Activated T-cell treated with anti-CD3 and anti-CD28 coated beads for 4 hours (primary cell): ENCODE measurements around the gene MARK1.
"Not testable (repeated sequence)": the region's sequence is repeated elsewhere in the genome, so short reads cannot be mapped to it uniquely, and the experiment has no call there.

ENCODE experiments used
- DNase-seq: peaks from one replicate; pipeline ENCODE4 v3.0.0-alpha.2; 2020

Gene MARK1

DNA sequence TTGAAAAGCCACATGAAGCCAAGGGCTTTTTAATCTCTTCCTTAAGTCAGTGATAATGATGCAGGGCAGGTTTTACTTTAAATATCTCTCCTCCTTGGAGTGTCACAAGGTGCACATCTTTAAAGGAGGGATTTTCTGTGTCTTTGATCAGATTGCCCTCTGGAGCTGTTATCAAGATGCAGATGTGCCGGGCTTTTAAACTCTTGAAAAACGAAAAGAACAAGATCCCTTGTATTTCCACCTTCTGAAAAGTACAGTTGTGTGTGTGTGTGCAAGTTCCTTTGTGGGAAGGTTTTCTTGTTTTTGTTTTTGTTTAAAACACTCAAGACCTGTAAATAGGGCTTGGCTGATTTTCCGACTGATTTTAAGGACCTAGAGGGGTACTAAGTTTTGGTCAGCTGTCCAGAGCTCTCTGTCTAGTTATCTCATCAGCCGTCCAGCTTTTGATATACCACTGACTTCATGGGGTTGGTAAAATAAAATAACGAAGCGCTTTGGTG, 1.6 kb downstream of the MARK1 start:
- DNase-seq: no peak

DNA sequence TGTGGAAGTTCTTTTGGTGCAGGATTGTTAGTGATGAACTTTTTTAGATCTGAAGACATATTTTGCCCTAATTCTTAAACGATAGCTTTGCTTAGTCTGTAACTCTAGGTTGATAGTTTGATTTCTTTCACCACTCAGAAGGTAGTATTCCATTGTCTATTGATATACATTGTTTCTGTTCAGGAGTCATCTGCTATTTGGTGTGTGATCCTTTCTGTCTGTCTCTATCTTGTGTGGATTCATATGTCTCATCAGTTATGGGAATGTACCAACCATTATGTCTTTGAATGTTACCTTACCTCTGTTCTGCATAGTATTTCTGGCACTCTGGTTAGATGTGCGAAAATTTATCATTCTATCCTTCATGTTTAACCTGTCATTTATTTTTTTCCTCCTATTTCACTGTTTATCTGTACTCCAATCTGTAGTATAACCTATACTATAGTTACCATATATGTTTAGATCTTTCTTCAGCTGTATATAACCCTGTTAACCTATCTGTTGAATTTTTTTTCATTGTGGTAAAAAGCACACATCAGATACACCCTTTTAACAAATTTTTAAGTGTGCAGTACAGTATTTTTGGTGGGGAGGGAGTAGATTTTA, 5.7 kb downstream of the MARK1 start:
- no peak for DNase-seq

DNA sequence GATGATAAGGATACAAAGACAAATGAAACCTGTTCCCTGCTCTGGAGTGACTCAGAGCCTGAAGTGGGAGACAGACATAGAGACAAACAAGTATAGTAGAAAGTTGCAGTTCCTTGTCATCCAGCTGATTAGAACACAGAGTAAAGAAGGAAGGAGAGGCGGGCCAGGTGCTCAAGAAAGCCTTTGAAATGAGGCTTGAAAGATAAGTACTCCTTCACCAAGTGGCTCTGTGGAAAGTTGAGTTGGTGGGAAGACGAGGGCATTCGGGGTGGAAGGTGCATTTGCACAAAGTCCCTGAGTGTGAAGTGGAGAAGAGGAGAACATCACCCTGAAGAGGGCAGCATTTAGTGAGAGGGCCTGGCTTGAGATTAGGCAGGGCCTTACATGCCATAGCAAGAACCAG, 17.0 kb downstream of the MARK1 start:
- DNase-seq: no peak

DNA sequence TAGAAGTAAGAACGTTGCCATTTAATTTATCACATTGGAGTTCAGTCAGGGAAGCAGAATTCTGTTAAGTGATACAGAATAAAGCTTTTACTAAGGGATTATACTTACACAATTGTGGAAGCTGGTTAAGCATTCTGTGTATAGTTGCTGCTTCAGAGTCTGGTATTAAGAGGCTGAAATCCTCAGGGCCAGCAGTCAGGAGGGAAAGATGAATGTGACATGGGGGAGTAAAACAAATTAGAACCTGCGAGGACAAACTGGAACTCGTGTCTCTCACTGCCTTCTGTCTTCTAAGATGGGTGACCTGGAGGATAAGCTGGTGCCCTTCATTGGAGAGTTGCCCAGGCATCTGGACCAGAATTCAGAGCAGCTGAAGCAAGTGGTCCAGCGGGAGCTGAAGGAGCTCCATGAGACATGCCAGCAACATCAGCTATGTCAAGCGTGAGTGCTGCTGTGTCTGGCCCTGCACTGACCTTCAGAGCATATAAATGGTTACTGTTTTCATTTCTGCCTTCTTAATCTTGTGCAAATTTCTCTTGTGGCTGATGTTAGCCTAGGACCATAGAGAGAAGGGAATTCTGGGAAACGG, 23.0 kb downstream of the MARK1 start:
- DNase-seq: no peak

DNA sequence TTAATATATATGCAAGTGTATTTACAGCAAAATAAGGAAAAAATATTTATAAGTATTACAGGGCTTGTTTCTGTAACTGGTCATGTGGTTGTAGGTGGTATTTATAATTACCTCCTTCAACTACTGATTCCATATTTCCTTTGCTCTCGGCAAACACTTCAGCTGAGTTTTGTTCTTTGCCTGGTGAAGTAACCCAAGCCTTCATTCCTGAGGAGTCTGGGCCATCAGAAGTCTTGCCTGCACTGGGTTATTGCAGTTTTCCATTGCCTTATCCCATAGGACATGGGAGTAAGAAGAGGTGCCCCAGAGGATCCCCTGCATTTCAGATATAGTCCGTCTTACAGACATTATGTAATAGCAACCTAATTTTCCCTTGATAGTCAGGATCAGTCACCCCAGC, 23.8 kb downstream of the MARK1 start:
- DNase-seq: no peak

DNA sequence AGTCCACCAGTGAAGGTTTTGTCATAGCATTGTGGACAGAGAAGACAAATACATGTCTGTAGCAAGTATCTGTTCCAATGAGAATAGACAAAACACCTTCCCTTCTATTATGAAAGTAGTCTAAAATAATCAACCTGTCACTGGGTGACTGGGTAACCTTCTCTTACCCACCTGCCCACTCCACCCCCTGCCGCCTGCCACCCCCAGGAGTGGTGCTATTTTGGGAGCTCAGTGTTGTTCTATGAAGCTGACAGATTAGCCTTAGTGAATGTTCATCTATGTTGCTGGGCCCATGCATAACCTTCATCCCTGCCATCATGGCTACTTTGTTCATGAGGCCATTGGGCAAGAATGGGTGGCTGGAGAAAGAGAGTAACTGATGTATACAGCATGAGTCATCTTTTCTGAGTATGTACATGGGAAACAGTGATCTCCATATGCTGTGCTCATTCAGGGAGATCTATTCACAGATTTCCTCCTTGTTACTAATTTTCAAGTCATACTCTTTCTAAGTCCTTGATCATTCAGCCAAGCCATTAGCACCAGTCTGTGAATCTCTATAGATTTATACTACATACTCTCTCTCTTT, 24.8 kb downstream of the MARK1 start:
- no peak for DNase-seq

DNA sequence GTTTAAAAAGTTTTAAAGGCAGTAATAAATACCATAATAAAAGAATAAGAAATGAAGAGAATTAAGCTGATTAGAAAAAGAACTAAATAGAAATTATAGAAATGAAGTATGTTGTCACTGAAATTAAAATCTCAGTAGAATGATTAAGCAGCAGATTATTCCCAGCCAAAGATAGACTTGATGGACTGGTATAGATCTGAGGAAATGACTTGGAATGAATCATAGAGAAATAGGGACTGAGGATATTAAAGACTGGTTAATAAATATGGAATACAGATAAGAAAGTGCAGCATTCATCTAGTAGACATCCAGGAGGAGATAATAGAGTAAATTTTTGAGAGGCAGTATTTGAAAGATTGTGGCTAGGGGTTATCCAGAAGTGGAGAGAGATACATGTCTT, 28.7 kb downstream of the MARK1 start:
- no peak for DNase-seq

DNA sequence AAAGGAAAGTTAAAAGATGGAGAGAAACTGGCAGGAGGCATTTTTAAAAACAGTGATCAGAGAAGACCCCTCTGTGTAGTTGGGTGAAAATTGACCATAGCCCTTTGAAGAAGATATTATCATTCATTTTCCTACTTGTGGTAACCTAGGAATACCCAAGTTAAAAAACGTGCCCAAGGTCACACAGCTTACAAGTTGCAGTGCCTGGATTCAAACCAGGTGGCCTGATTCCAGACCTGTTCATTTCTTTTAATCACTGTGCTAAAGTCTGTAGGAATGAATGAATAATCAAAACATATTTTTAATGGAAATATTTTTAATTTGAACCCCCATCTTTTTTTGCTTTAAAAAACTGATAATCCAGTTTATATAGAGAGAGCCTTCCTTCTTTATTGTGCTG, 35.6 kb downstream of the MARK1 start:
- no peak for DNase-seq

DNA sequence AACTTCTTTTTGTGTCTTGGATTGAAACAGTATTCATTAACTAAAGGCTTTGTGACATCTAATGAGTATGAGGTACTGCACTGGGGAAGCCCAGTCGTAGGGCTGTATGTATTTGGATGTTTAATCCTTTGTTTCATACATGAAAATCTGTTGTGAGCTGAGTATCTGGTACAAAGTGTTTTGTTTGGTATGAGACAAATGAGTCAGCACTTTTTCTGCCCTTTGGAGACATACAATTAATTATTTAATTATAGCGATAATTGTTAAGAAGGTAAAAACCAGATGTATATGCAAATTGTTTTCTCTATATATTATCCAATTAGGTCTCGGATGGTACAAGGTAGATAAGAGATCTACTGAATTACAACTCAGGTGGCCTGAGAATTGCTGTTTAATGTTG, 36.3 kb downstream of the MARK1 start:
- DNase-seq: no peak

DNA sequence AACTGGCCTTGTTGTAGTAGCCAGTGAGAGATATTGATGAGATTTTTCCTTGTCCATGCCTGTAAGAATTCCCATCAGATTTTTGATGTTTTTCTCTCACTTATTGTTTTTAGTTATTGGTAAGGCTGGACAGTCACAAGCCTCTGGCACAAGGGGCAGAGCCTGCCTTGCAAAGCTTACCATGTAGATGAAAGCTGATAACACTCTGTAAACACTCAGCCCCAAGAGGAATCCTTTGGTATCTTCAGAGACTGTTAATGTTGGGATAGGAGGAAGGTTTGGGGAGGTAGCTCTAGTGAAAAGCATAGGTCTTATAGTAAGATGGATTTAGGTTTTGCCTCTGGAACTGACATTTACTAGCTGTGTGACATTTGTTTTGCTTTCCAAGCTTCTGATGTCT, 37.7 kb downstream of the MARK1 start:
- no peak for DNase-seq

DNA sequence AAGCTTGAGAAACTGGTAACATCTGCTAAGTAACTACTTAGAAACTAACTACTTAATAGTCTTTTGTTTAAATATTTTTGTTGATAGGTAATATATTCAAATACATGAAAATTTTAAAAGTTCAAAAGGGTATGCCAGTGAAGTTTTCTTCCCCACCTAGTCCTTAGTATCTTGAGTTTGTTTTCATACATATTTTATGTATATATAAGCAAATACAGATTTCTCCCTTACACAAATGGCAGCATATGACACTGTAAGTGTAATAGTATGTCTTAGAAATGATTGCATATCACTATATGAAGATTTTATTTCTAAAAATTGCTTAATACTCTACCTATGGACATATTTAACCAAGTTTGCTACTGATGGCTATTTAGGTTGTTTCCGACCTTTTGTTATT, 38.9 kb downstream of the MARK1 start:
- no peak for DNase-seq

DNA sequence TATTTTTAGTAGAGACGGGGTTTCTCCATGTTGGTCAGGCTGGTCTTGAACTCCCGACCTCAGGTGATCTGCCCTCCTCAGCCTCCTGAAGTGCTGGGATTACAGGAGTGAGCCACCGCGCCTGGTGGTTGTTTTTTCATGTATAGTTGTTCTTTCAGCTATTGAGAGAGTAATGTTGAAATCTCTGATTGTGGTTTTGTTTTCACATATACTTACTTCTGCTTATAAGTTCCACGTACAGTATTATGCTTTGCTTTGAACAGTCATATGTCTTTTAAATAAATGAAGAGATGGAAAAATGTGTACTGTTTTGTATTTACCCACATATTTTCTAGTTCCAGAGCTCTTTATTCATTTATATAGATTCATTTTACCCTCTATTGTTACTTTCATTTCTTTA, 44.5 kb downstream of the MARK1 start:
- no peak for DNase-seq

DNA sequence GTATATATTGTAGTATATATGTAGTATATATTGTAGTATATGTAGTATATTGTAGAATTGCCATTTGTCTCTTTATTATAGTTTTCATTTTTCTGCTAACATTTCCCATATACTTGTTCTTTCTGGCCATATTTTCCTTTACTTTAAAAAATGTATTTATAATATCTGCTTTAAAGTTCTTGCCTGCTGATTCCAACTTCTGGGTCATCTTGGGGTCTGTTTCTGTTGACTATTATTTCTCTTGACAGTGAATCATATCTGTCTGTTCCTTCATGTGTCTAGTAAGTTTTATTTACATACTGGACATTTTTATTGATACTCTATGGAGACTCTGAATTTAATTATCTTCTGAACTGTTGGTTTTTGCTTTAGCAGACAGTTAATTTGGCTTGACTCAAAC, 45.9 kb downstream of the MARK1 start:
- DNase-seq: no peak

DNA sequence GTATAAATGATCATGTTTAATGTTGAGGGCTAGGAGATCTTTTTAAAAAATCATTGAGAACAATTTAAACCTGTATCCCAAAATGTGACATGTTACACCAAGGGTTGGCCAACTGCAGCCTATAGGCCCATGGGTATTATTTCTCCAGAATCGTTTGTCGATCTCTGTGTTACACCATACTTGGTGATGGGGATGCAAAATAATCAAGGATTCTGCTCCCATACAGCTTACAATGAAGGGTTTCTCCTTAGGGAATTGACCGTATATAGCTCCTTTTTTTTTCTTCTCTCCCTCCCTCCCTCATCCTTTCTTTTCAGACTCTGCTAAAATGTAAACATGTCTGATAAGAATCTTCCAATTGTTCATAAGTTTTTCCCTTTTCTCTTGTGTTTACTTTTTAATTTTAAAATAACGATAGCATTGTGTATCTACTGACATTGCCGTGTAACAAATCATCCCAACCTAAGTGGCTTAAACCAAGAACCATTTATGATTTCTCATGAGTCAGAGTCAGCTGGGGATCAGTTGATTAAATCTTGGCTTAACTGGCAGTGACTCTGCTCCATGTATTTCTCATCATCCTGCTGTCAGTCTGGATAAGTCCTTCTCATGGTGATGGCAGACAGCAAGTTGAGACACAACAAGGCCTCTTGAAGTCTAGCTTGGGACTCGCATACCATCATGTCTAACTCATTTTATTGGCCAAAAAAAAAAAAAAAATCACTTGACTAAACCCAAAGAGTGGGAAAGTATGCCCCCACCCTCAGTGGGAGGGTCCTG, 48.0 kb downstream of the MARK1 start:
- DNase-seq: no peak

DNA sequence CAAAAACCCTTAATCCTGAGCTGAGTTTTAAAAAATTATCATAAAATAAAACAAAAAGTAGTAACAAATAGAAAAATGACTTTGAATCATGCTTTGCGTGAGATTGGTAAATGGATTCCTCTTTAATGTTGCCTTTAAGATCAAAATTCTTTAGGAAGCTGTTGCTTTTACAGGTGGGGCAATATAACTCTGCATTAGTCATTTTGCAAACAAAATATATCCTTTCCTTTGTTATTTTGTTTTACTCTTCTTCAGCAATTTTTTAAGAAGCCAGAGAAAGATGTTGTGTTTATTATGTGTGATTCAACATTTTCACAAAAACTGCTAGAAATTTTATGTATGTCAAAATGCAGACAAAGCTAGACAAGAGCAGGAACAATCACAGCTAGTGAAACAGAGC, 50.0 kb downstream of the MARK1 start:
- DNase-seq: no peak

DNA sequence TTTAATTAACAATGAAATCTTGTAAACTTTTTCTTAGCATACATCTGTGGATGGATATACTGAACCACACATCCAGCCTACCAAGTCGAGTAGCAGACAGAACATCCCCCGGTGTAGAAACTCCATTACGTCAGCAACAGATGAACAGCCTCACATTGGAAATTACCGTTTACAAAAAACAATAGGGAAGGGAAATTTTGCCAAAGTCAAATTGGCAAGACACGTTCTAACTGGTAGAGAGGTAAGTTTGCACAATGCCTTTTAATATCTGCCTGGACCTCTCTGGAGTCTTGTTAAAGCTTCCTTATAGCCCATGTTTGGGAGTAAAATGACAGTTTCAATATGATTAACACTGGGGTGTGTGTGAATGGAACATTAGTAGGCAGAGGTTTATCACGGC, 51.4 kb downstream of the MARK1 start:
- DNase-seq: no peak

DNA sequence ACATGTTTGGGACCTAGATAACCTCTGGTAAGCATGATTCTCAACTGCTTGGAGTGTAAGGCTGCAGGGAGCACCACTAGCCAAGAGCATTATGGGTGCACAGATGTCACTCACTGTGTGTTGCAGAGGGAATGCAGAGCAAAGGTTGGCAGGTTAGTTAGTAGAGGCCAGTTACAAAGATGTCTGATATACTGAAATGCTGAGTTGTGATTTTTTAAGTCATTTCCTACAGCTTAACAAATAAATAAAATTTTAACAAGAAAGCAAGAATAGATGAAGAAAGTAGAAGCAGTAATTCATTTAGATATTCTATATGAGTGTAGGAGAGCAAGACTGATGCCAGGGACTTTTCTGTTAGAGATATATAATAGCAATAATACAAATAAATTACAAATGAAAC, 64.8 kb downstream of the MARK1 start:
- DNase-seq: no peak

DNA sequence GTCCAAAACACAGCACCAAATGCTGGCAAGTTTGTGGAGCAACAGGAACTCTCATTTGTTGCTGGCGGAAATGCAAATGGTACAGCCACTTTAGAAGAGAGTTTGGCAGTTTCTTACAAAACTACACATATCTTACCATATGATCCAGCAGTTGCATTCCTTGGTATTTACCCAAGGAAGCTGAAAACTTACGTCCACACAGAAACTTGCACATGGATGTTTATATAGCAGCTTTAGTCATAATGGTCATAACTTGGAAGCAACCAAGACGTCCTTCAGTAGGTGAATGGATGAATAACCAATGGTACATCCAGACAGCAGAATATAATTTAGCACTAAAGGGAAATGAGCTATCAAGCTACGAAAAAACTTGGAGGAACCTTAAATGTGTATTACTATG, 66.4 kb downstream of the MARK1 start:
- no peak for DNase-seq

DNA sequence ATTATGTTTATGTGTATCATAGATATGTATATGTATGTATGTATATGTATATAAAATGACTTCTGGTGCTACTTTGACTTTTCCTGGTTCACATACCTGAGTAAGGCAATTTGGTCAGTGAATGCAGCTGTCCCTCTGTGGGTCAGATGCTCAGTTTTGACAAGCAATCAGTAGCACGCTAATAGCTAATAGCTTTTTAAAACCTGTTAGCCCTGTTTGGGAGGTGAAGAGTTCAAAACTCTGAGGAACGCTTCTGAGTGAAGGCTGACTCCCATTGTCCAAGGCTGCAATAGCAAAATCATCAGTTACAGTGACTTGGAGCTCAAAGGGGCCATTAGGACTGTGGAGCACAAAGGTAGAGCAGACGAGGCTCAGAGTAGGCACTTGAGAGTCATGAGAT, 67.2 kb downstream of the MARK1 start:
- DNase-seq: no peak

DNA sequence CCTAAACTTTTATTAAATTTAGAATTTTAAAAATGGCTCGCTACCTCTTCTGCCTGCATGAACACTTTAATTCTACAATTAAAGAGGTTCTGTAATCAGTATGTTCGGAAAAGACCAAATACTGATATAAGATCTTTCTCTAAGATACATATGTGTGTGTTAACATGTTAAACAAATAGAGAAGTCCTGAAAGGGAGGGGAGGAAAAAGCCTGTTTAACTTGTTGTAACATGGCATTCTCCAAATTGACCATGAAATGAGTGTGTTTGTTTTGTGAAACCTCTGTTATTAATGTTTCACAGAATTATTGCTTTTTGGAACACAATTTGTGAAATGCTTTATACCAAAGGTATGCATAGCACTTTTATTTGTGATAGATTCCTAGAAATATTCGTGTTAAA, 77.0 kb downstream of the MARK1 start:
- DNase-seq: no peak

DNA sequence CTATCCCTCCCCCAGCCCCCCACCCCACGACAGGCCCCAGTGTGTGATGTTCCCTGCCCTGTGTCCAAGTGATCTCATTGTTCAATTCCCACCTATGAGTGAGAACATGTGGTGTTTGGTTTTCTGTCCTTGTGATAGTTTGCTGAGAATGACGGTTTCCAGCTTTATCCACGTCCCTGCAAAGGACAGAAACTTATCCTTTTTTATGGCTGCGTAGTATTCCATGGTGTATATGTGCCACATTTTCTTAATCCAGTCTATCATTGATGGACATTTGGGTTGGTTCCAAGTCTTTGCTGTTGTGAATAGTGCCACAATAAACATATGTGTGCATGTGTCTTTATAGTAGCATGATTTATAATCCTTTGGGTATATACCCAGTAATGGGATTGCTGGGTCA, 77.7 kb downstream of the MARK1 start:
- not testable (repeated sequence) for DNase-seq

DNA sequence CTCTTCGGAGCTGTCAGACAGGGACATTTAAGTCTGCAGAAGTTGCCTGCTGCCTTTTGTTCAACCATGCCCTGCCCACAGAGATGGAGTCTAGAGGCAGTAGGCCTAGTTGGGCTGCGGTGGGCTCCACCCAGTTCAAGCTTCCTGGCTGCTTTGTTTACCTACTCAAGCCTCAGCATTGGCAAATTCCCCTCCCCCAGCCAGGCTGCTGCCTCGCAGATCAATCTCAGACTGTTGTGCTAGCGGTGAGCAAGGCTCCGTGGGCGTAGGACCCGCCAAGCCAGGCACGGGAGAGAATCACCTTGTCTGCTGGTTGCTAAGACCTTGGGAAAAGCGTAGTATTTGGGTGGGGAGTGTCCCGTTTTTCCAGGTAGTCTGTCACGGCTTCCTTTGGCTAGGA, 83.2 kb downstream of the MARK1 start:
- DNase-seq: not testable (repeated sequence)

DNA sequence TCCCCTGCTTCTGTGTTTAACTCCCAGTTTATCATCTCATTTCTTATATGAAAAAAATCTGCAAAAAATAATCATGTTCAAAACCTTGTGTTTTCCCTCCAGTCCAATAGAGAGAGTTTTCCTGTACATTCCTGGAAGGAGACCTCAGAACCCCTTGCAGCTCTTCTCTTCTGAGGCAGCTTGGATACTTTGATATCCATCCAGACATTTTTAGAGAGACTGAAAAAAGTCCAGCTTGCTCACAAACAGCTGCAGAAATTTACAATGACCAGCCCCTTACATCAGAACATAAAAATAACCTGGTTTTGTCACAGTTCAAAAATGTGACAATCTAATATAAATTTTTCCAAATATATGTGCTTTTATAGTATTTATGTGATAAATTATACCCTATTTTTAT, 88.9 kb downstream of the MARK1 start:
- no peak for DNase-seq

DNA sequence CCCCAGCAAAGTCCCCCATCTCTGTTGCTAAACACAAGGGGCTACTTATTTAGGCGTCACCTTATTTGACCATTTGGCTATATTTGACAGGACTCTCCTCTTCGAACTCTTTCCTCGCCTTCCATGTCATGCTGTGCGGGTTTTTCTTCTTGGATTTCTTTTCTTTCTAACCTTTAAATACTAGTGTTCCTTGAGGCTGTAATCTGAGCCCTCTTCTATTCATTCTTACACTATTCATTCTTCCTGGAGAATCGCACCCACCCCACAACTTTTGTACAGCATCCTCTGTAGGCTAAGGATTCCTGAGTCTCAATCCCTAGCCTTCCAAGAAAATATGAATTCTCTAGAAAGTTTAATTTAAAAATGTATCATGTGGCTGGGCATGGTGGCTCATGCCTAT, 100.5 kb downstream of the MARK1 start:
- no peak for DNase-seq
